HEK293 (cell line): ENCODE measurements around the gene MCOLN1.

ENCODE experiments used
- AEBP2 ChIP-seq: fragments of 450-650 bp; formaldehyde crosslinking; IDR thresholded peaks from 2 replicates; pipeline ENCODE4 v1.5.1; 2016; ENCODE audit warnings: missing biosample characterization, missing genetic modification characterization, borderline replicate concordance
- ATF2 ChIP-seq: fragments of 450-650 bp; formaldehyde crosslinking; IDR thresholded peaks from 2 replicates; pipeline ENCODE4 v1.5.1; 2016; ENCODE audit warnings: missing biosample characterization, missing genetic modification characterization, low read depth
- BCL6B ChIP-seq: fragments of 450-650 bp; formaldehyde crosslinking; IDR thresholded peaks from 2 replicates; pipeline ENCODE4 v1.5.1; 2017; ENCODE audit warnings: missing biosample characterization, missing genetic modification characterization
- GLIS2 ChIP-seq: fragments of 450-650 bp; formaldehyde crosslinking; IDR thresholded peaks from 2 replicates; pipeline ENCODE4 v1.5.1; 2016; ENCODE audit warnings: missing biosample characterization, missing genetic modification characterization
- HOXD13 ChIP-seq: sonication (generic); formaldehyde crosslinking; IDR thresholded peaks from 2 replicates; pipeline ENCODE4 v1.8.0; 2022; ENCODE audit warnings: missing genetic modification reagents, borderline replicate concordance
- MZF1 ChIP-seq: fragments of 450-650 bp; formaldehyde crosslinking; IDR thresholded peaks from 2 replicates; pipeline ENCODE4 v1.5.1; 2017; ENCODE audit warnings: missing biosample characterization, missing genetic modification characterization, borderline replicate concordance
- OSR2 ChIP-seq: fragments of 450-650 bp; formaldehyde crosslinking; IDR thresholded peaks from 2 replicates; pipeline ENCODE4 v1.5.1; 2016; ENCODE audit warnings: missing biosample characterization, missing genetic modification characterization
- SP3 ChIP-seq: fragments of 450-650 bp; formaldehyde crosslinking; IDR thresholded peaks from 2 replicates; pipeline ENCODE4 v1.5.1; 2016; ENCODE audit warnings: missing biosample characterization, missing genetic modification characterization
- TRIM28 ChIP-seq: IDR thresholded peaks from 2 replicates; pipeline ENCODE4 v1.6.1; 2011; ENCODE audit warnings: low read length, control low read depth, borderline replicate concordance
- WT1 ChIP-seq: fragments of 450-650 bp; formaldehyde crosslinking; IDR thresholded peaks from 2 replicates; pipeline ENCODE4 v1.5.1; 2016; ENCODE audit warnings: missing biosample characterization, missing genetic modification characterization
- YY1 ChIP-seq: fragments of 450-650 bp; formaldehyde crosslinking; IDR thresholded peaks from 2 replicates; pipeline ENCODE4 v1.5.1; 2018; ENCODE audit warnings: missing biosample characterization, missing genetic modification characterization
- ZBTB44 ChIP-seq: fragments of 450-650 bp; IDR thresholded peaks from 2 replicates; pipeline ENCODE4 v1.5.1; 2018; ENCODE audit warnings: missing biosample characterization, mild to moderate bottlenecking, missing genetic modification characterization
- ZIC2 ChIP-seq: fragments of 450-650 bp; formaldehyde crosslinking; IDR thresholded peaks from 2 replicates; pipeline ENCODE4 v1.5.1; 2016; ENCODE audit warnings: missing biosample characterization, missing genetic modification characterization
- ZNF248 ChIP-seq: fragments of 450-650 bp; formaldehyde crosslinking; IDR thresholded peaks from 2 replicates; pipeline ENCODE4 v1.5.1; 2017; ENCODE audit warnings: missing biosample characterization, missing genetic modification characterization
- ZNF292 ChIP-seq: fragments of 450-650 bp; formaldehyde crosslinking; IDR thresholded peaks from 2 replicates; pipeline ENCODE4 v1.5.1; 2016; ENCODE audit warnings: low read depth, missing biosample characterization, missing genetic modification characterization, borderline replicate concordance
- ZNF311 ChIP-seq: fragments of 450-650 bp; formaldehyde crosslinking; IDR thresholded peaks from 2 replicates; pipeline ENCODE4 v1.5.1; 2017; ENCODE audit warnings: missing biosample characterization, missing genetic modification characterization, borderline replicate concordance
- ZNF335 ChIP-seq: fragments of 450-650 bp; formaldehyde crosslinking; conservative IDR thresholded peaks from 2 replicates; pipeline ENCODE4 v1.5.1; 2016; ENCODE audit warnings: missing biosample characterization, missing genetic modification characterization
- ZNF366 ChIP-seq: fragments of 450-650 bp; formaldehyde crosslinking; conservative IDR thresholded peaks from 2 replicates; pipeline ENCODE4 v1.5.1; 2016; ENCODE audit warnings: missing biosample characterization, missing genetic modification characterization
- ZNF391 ChIP-seq: fragments of 450-650 bp; formaldehyde crosslinking; IDR thresholded peaks from 2 replicates; pipeline ENCODE4 v1.5.1; 2016; ENCODE audit warnings: low read depth, missing biosample characterization, missing genetic modification characterization, borderline replicate concordance
- ZNF48 ChIP-seq: fragments of 450-650 bp; formaldehyde crosslinking; IDR thresholded peaks from 2 replicates; pipeline ENCODE4 v1.5.1; 2016; ENCODE audit warnings: missing biosample characterization, missing genetic modification characterization
- ZNF514 ChIP-seq: fragments of 450-650 bp; formaldehyde crosslinking; IDR thresholded peaks from 2 replicates; pipeline ENCODE4 v1.5.1; 2016; ENCODE audit warnings: missing biosample characterization, missing genetic modification characterization
- ZNF518A ChIP-seq: fragments of 450-650 bp; formaldehyde crosslinking; conservative IDR thresholded peaks from 2 replicates; pipeline ENCODE4 v1.5.1; 2016; ENCODE audit warnings: low read depth, missing biosample characterization, missing genetic modification characterization
- ZNF621 ChIP-seq: fragments of 450-650 bp; formaldehyde crosslinking; IDR thresholded peaks from 2 replicates; pipeline ENCODE4 v1.5.1; 2017; ENCODE audit warnings: missing biosample characterization, missing genetic modification characterization
- ZNF626 ChIP-seq: fragments of 450-650 bp; sonication (Bioruptor Pico); formaldehyde crosslinking; IDR thresholded peaks from 2 replicates; pipeline ENCODE4 v1.5.1; 2018; ENCODE audit warnings: missing biosample characterization, missing genetic modification characterization, inconsistent platforms
- ZNF660 ChIP-seq: fragments of 450-650 bp; IDR thresholded peaks from 2 replicates; pipeline ENCODE4 v1.5.1; 2018; ENCODE audit warnings: missing biosample characterization, mild to moderate bottlenecking, missing genetic modification characterization
- ZNF701 ChIP-seq: fragments of 450-650 bp; formaldehyde crosslinking; IDR thresholded peaks from 2 replicates; pipeline ENCODE4 v1.5.1; 2016; ENCODE audit warnings: missing biosample characterization, missing genetic modification characterization
- ZNF707 ChIP-seq: fragments of 450-650 bp; formaldehyde crosslinking; IDR thresholded peaks from 2 replicates; pipeline ENCODE4 v1.5.1; 2016; ENCODE audit warnings: missing biosample characterization, missing genetic modification characterization
- ZNF843 ChIP-seq: fragments of 450-650 bp; formaldehyde crosslinking; IDR thresholded peaks from 2 replicates; pipeline ENCODE4 v1.5.1; 2016; ENCODE audit warnings: missing biosample characterization, missing genetic modification characterization
- ZSCAN5A ChIP-seq: fragments of 450-650 bp; formaldehyde crosslinking; IDR thresholded peaks from 2 replicates; pipeline ENCODE4 v1.5.1; 2016; ENCODE audit warnings: missing biosample characterization, missing genetic modification characterization

Gene MCOLN1

GRCh38 chr19:7488736-7489353, 33.6 kb upstream of the MCOLN1 start, which contains the start of gene PEX11G (continued):
- TF ChIP-seq BCL6B (tag by site-specific recombination) (no peak), WT1 (tag by site-specific recombination) (no peak), ZNF518A (tag by site-specific recombination) (0 out of 2 replicates have a peak, but pooled peaks have one; percentile 10), ATF2 (tag by site-specific recombination) (peak; percentile 96), ZSCAN5A (tag by site-specific recombination) (no peak), TRIM28 (no peak), ZNF660 (tag by site-specific recombination) (peak; percentile 67; the same call in 1 of the 2 replicates), SP3 (tag by site-specific recombination) (peak; percentile 51), ZNF701 (tag by site-specific recombination) (no peak), ZNF248 (tag by site-specific recombination) (no peak), ZNF48 (no peak), ZNF366 (tag by site-specific recombination) (no peak), ZIC2 (tag by site-specific recombination) (peak; percentile 46; the same call in 1 of the 2 replicates), ZNF335 (tag by site-specific recombination) (peak; percentile 82), OSR2 (tag by site-specific recombination) (no peak), ZNF311 (tag by site-specific recombination) (no peak), ZNF707 (tag by site-specific recombination) (no peak), HOXD13 (CRISPR knock-in tag) (no peak), ZNF391 (tag by site-specific recombination) (no peak), ZNF843 (tag by site-specific recombination) (peak; percentile 53; the same call in 1 of the 2 replicates), ZNF626 (tag by site-specific recombination) (no peak), YY1 (tag by site-specific recombination) (peak; percentile 72), ZNF621 (tag by site-specific recombination) (no peak), GLIS2 (tag by site-specific recombination) (no peak), MZF1 (tag by site-specific recombination) (no peak), AEBP2 (tag by site-specific recombination) (no peak), ZNF514 (tag by site-specific recombination) (no peak), ZBTB44 (tag by site-specific recombination) (no peak), ZNF292 (tag by site-specific recombination) (no peak)
